ENCODE results near the gene CDADC1.

Gene CDADC1

DNA sequence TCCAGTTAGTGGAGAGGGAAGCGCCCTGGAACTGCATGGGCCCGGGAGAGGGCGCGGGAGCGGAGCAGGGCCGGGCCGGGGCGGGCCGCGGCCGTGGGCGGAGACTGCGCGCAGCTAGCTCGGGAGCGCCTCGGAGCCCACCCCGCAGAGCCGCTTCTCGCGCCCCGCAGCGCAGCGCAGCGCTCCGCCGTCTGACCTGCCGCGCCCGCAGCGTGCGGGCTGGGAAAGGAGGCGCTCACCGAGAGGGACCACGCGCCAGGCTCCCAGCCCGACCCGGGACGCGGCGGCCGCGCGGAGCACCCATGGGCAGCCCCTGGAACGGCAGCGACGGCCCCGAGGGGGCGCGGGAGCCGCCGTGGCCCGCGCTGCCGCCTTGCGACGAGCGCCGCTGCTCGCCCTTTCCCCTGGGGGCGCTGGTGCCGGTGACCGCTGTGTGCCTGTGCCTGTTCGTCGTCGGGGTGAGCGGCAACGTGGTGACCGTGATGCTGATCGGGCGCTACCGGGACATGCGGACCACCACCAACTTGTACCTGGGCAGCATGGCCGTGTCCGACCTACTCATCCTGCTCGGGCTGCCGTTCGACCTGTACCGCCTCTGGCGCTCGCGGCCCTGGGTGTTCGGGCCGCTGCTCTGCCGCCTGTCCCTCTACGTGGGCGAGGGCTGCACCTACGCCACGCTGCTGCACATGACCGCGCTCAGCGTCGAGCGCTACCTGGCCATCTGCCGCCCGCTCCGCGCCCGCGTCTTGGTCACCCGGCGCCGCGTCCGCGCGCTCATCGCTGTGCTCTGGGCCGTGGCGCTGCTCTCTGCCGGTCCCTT lies 27.5 kb upstream of the CDADC1 start, which contains the start of gene MLNR:
Gene MLNR (plus strand): TSS at position 303 of the 820 bp plus-strand sequence. CDS start 0 bp downstream, at position 303.
- TF ChIP-seq CTCF (IDR thresholded peaks at IDR 0.05) (peak; percentile 59), ZFX (IDR thresholded peaks at IDR 0.05; ENCODE audit: borderline replicate concordance) (no peak)
- no peak within 1 kb of the TSS for H3K27ac ChIP-seq

DNA sequence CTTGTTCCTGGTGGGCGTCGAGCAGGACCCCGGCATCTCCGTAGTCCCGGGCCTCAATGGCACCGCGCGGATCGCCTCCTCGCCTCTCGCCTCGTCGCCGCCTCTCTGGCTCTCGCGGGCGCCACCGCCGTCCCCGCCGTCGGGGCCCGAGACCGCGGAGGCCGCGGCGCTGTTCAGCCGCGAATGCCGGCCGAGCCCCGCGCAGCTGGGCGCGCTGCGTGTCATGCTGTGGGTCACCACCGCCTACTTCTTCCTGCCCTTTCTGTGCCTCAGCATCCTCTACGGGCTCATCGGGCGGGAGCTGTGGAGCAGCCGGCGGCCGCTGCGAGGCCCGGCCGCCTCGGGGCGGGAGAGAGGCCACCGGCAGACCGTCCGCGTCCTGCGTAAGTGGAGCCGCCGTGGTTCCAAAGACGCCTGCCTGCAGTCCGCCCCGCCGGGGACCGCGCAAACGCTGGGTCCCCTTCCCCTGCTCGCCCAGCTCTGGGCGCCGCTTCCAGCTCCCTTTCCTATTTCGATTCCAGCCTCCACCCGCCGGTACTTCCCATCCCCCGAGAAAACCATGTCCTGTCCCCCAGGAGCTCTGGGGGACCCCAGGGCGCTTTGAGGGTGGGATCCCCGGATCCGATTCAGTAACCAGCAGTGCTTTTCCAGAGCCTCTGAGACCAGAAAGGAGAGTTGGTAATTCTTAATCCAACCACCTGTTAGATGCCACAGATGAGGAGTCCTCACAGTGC lies 26.7 kb upstream of the CDADC1 start:
- no peak overlapping the region for H3K27ac ChIP-seq
- TF ChIP-seq ZFX (IDR thresholded peaks at IDR 0.05; ENCODE audit: borderline replicate concordance): no peak

- TF ChIP-seq ZFX (IDR thresholded peaks at IDR 0.05; ENCODE audit: borderline replicate concordance) (no peak), CTCF (IDR thresholded peaks at IDR 0.05) (no peak)
- H3K27ac ChIP-seq: no peak overlapping the region
Observed at GRCh38 chr13:49221590-49221965, 26.1 kb upstream of the CDADC1 start.

- no peak overlapping the region for H3K27ac ChIP-seq
- TF ChIP-seq ZFX (IDR thresholded peaks at IDR 0.05; ENCODE audit: borderline replicate concordance) (no peak), CTCF (IDR thresholded peaks at IDR 0.05) (no peak)
Observed at GRCh38 chr13:49225223-49226042, 22.3 kb upstream of the CDADC1 start.

GRCh38 chr13:49226613-49227012 lies 21.1 kb upstream of the CDADC1 start:
- TF ChIP-seq ZFX (IDR thresholded peaks at IDR 0.05; ENCODE audit: borderline replicate concordance) (no peak), CTCF (IDR thresholded peaks at IDR 0.05) (no peak)
- H3K27ac ChIP-seq: no peak overlapping the region

GRCh38 chr13:49234741-49235140 lies 13.0 kb upstream of the CDADC1 start:
- TF ChIP-seq CTCF (IDR thresholded peaks at IDR 0.05): no peak
- TF ChIP-seq ZFX (IDR thresholded peaks at IDR 0.05; ENCODE audit: borderline replicate concordance): no peak
- no peak overlapping the region for H3K27ac ChIP-seq

GRCh38 chr13:49235856-49236431 lies 11.8 kb upstream of the CDADC1 start:
- no peak for TF ChIP-seq CTCF (IDR thresholded peaks at IDR 0.05)
- no peak for TF ChIP-seq ZFX (IDR thresholded peaks at IDR 0.05; ENCODE audit: borderline replicate concordance)
- no peak overlapping the region for H3K27ac ChIP-seq
